ENCODE measurements around the gene YAP1. TPM values are rescaled to one million over a fixed set of nuclear protein-coding genes. Genes with fewer than 3 reads are reported as not detected.
"Not testable (repeated sequence)": the region's sequence is repeated elsewhere in the genome, so short reads cannot be mapped to it uniquely, and the experiment has no call there.

YAP1 gene
- polyA plus RNA-seq, 3 donors, result 193 to 197 (median 196) TPM

- no peak for DNase-seq (ENCODE audit: low read depth in 3 of 3, low spot score in 2 of 3)
Measured at GRCh38 chr11:102234779-102235439, 124.7 kb downstream of the YAP1 start.

GRCh38 chr11:102237096-102237735, 127.0 kb downstream of the YAP1 start:
- no peak for DNase-seq (ENCODE audit: low read depth in 3 of 3, low spot score in 2 of 3)

- DNase-seq (ENCODE audit: low read depth in 3 of 3, low spot score in 2 of 3), result no peak
Measured at GRCh38 chr11:102238391-102238821, 128.2 kb downstream of the YAP1 start.

- no peak for DNase-seq (ENCODE audit: low read depth in 3 of 3, low spot score in 2 of 3)
Measured at GRCh38 chr11:102239448-102239847, 129.2 kb downstream of the YAP1 start.

- no peak for DNase-seq (ENCODE audit: low read depth in 3 of 3, low spot score in 2 of 3)
Measured at GRCh38 chr11:102239911-102240310, 129.7 kb downstream of the YAP1 start.

GRCh38 chr11:102240502-102240901, 130.3 kb downstream of the YAP1 start:
- no peak for DNase-seq (ENCODE audit: low read depth in 3 of 3, low spot score in 2 of 3)

GRCh38 chr11:102241026-102241425, 130.8 kb downstream of the YAP1 start:
- DNase-seq (ENCODE audit: low read depth in 3 of 3, low spot score in 2 of 3), result no peak

GRCh38 chr11:102243399-102243884, 133.2 kb downstream of the YAP1 start:
- no peak for DNase-seq (ENCODE audit: low read depth in 3 of 3, low spot score in 2 of 3)

GRCh38 chr11:102244681-102245409, 134.6 kb downstream of the YAP1 start:
- DNase-seq (ENCODE audit: low read depth in 3 of 3, low spot score in 2 of 3), result no peak

GRCh38 chr11:102251423-102251822, 141.2 kb downstream of the YAP1 start:
- DNase-seq (ENCODE audit: low read depth in 3 of 3, low spot score in 2 of 3), result no peak

- no peak for DNase-seq (ENCODE audit: low read depth in 3 of 3, low spot score in 2 of 3)
Measured at GRCh38 chr11:102252339-102252891, 142.2 kb downstream of the YAP1 start.

- no peak for DNase-seq (ENCODE audit: low read depth in 3 of 3, low spot score in 2 of 3)
Measured at GRCh38 chr11:102253020-102253715, 142.9 kb downstream of the YAP1 start.

- no peak for DNase-seq (ENCODE audit: low read depth in 3 of 3, low spot score in 2 of 3)
Measured at GRCh38 chr11:102254047-102254446, 143.8 kb downstream of the YAP1 start.

- no peak for DNase-seq (ENCODE audit: low read depth in 3 of 3, low spot score in 2 of 3)
Measured at GRCh38 chr11:102256251-102256650, 146.0 kb downstream of the YAP1 start.

- DNase-seq (ENCODE audit: low read depth in 3 of 3, low spot score in 2 of 3), result no peak
Measured at GRCh38 chr11:102260241-102260640, 150.0 kb downstream of the YAP1 start.

GRCh38 chr11:102263379-102264003, 153.2 kb downstream of the YAP1 start:
- no peak for DNase-seq (ENCODE audit: low read depth in 3 of 3, low spot score in 2 of 3)

- not testable (repeated sequence) for DNase-seq (ENCODE audit: low read depth in 3 of 3, low spot score in 2 of 3)
Measured at GRCh38 chr11:102264704-102265103, 154.5 kb downstream of the YAP1 start.

GRCh38 chr11:102266099-102266498, 155.9 kb downstream of the YAP1 start:
- DNase-seq (ENCODE audit: low read depth in 3 of 3, low spot score in 2 of 3), result no peak

GRCh38 chr11:102267609-102268008, 157.4 kb downstream of the YAP1 start:
- no peak for DNase-seq (ENCODE audit: low read depth in 3 of 3, low spot score in 2 of 3)

All from right renal cortex interstitium (tissue), 3 donors.